NCI-H226 (cell line): Measurements from ENCODE around the gene RSAD2.
"Not testable (repeated sequence)": the region's sequence is repeated elsewhere in the genome, so short reads cannot be mapped to it uniquely, and the experiment has no call there.

Source experiments
- DNase-seq: peaks from one replicate; pipeline ENCODE4 v3.0.0-alpha.2; 2015

The RSAD2 gene

DNA sequence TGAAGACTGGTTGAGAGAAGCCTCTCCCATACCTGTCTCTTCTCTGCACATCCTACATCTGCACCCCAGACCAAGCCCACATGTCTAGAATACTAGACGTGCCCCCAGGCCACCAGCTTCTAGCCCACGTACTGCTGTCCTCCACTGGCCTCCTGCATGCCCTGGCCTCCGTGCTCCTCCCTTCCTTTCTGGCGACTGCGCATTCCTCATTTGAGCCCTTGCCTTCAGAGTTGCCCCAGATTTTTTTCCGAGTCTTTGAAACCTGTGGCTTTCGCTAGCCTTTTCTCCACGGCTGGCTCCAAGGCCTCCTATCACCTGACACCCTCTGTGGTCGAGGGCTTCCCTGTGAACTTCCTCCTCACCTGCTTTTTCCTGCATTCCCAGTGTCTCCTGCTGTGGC is 50.9 kb downstream of the RSAD2 start:
- no peak for DNase-seq

DNA sequence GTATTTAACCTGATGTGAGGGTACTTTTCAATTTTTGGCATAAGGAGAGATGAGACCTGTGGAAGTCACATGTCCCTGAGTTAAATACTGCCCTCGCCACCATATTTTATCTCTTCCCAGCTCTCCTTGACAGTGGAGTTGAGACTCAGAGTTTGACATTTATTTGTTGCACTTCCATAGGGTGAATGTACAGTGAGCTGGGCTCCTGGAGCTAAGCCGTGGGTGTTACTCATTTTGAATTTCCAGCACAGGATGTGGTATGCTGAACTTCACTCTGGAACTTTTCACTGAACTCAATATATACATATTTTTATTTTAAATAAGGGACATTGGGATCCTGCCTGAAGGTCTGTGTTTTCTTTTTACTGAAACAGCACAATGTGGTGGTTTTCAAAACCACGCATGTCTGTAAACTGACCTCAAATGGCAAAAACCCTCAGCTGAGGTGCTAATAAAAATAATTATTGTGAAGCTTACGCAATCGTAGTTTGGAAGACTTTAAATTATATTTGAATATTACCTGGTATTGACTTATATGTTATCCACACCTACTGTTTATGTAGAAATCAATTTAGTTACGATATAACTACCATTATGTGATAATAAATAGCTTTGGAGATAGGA is 51.7 kb downstream of the RSAD2 start:
- DNase-seq: no peak

GRCh38 chr2:6930923-6931647 is 53.5 kb downstream of the RSAD2 start:
- DNase-seq: no peak

GRCh38 chr2:6931753-6932152 is 54.2 kb downstream of the RSAD2 start:
- DNase-seq: no peak

- no peak for DNase-seq
These were observed 54.6 kb downstream of the RSAD2 start for GRCh38 chr2:6932206-6932605.

- DNase-seq: no peak
These were observed 55.3 kb downstream of the RSAD2 start for GRCh38 chr2:6932828-6933227.

DNA sequence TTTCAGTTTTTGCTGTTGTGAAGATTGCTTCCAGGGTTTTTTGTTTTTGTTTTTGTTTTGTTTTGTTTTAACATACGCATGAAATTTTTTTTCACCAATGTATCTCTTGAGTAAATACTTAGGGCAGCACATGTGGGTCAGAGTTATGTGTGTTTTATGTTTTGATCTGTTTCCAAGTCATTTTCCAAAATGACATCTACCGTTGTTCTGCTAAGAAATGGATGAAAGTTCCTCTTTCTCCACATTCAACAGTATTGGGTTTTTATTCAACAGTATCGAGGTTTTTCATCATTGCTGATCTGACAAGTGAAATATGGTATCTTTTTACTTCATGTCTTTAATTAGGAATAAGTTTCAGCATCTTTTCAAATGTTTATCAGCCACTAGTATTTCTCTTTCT is 56.3 kb downstream of the RSAD2 start:
- no peak for DNase-seq

DNA sequence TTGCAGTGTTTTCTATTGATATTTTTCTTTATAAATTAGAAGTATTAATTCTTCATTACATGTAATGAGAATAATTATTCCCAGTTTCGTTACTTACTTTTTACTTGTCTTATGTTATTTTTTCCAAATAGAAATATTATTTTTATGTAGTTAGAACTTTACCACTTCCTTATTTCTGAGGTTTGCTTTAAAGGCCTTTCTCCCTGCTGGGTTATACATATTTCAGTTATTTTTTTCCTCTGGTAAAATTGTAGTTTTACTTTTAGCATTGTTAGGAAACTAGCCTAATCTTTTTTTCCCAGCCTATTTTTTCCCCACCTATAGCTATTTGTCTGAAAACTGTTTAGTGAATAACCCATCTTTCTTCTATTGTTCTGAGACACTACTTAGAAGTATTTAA is 56.8 kb downstream of the RSAD2 start:
- DNase-seq: no peak

- no peak for DNase-seq
These were observed 57.4 kb downstream of the RSAD2 start for GRCh38 chr2:6934758-6935651.

DNA sequence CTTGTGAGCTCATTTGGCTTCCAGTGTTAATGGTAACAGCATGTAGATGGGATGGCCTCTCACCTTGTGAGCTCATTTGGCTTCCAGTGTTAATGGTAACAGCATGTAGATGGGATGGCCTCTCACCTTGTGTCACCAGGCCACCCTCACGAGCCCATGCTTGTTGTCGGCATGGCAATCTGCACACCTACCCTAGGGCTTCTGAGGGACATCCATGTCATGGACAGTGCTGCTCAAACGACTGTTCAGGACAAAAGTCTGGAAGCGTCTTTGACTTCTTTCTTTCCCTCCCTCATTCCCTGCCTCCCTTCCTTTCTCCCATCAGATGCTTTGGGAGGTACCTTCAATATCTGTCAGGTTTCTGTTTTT is 58.1 kb downstream of the RSAD2 start:
- DNase-seq: not testable (repeated sequence)

- DNase-seq: no peak
These were observed 59.6 kb downstream of the RSAD2 start for GRCh38 chr2:6937157-6937556.

DNA sequence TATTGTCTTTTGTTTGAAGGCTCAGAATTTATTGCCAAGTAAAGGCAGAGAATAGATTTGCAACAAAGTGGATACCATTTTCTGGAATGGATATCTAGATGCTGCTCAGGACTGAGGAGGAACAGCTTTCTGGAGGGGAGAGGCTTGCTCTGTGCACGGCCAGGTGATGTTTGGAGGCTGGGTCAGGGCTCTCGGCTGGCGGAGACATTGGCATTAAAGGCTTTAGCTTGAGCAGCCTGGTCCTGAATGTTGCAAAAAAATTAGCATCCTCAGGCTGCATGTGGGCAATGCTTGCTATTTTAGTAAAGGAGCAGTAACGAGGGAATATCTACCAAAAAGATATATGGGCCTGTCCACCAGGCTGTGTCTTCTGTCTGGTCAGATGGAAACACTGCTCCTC is 60.0 kb downstream of the RSAD2 start:
- no peak for DNase-seq

DNA sequence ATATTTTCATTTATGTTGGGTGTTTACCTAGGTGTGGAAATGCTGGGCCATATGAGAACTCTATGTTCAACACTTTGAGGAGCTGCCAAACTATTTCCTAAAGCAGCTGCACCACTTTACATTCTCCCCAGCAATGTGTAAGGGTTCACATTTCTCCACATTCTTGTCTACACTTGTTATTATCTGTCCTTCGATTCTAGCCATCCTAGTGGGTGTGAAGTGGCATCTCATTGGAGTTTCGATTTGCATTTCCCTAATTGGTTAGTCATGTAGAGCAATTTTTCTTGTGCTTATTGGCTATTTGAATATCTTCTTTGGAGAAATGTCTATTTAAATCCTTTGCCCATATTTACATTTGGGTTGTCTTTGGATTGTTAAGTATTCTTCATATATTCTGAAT is 61.5 kb downstream of the RSAD2 start:
- DNase-seq: no peak

- DNase-seq: no peak
These were observed 63.2 kb downstream of the RSAD2 start for GRCh38 chr2:6940820-6941219.

DNA sequence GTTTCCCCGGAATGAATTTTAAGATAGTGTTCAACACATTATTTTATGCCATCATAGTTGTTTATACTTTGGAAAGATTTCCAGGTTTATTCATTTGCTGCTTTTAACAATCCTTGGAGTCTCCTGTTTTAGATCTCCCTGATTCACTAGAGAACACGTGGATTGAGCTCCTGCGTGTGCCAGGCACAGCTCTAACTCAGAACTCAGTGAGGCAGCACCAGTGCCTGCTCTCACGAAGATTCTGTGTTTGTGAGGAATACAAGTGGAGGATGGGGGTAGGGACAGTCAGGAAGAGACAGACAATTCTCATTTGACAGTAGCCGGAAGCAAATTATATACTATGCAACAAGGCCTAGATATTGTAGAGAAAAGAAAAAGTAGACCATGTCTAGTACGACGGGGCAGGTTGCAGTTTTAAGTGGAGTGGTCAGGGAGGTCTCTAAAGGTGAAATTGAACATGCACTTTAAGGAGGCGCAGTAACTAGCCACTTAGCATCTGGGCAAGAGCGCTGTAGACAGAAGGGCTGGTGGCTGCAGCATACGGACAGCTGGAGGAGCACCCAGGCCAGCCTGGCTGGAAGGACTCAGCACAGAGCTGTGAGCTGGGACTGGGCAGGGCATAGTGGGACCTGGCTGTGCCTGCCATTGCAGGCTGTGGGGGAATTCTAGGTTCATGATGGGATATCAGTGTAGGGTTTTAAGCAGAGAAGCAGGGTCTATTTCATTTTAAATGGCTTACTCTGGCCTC is 63.9 kb downstream of the RSAD2 start:
- no peak for DNase-seq

- DNase-seq: no peak
These were observed 65.3 kb downstream of the RSAD2 start for GRCh38 chr2:6942848-6943247.

DNA sequence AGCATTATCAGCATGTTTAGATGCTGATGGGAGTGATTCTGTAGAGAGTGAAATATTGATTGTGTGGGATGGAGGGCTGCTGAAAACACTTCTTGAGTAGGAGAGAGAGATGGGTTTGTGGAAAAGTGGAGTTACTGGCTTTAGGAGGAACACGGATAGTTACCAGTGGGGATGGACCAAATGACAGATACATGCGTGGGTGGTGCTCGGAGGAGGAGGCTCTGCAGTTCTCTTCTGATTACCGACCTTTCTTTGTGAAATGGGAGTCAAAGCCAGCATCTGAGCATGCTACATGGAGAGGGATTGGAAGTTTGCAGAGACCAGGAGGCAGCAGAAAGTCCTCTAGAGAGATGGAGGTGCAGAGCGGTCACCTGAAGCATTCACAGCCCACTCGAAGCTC is 65.9 kb downstream of the RSAD2 start:
- DNase-seq: no peak

DNA sequence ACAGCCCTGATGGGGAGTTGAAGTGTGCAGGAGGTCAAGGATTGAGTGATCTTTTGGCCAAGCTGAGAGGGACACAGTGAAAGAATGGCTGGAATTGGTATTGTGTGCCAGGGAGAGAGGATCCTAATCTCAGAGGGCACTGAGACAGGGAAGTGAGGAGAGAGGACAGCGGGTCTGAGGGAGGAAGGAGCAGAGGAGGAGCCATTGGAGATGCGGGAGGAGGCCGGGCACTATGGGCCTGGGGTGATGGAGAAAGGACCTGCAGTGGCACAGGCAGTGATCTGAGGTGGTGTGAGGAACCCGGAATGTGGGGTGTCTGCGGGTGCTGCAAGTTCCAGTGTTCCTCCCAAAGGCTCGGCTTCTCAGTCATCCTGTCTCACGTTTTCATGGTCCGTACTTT is 66.4 kb downstream of the RSAD2 start:
- no peak for DNase-seq

DNA sequence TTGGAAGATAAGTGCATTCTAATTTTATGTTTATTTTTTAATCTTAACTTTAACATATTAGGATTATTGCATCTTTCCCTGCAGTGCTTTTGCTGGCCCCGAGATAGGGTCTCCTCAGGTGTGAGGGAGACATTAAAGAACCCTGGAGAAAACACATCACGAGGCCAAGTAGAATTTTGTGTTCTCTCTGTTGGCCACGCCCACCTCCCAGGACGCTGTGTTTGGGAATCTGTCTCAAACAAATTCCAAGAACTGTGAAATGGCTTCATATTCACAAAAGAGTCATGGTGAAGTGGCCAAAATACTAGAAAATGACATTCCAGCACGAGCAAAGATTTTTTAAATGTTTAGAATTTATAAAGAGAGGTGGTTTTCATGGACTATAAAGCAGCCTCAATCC is 67.0 kb downstream of the RSAD2 start:
- DNase-seq: no peak

- no peak for DNase-seq
These were observed 67.7 kb downstream of the RSAD2 start for GRCh38 chr2:6945087-6945813.

- DNase-seq: no peak
These were observed 68.2 kb downstream of the RSAD2 start for GRCh38 chr2:6945821-6946220.

DNA sequence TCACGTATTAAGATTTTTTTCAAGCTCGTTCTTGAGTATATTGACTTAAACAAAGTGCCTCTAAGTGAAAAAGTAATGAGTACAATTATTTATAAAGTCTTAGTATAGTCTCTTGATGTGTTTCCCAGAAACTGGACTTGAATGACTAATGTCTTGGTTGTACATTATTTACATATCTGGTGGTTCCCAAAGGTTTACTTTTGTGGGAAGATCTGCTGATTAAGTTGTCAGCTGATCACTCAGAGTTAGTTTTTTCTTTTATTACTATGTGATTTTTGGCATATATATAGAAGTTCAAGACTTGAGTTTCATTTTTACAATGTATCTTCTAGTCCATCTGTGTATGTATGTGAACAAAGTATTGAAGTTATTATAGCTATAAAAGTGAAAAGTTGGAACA is 69.1 kb downstream of the RSAD2 start:
- DNase-seq: peak; percentile 22
